BE2C (cell line): ENCODE data around the gene REXO1.

ENCODE experiments used
- DNase-seq: peaks from one replicate; pipeline ENCODE4 v3.0.0-alpha.2; 2020
- H3K27me3 ChIP-seq: fragments of 250-450 bp; sonication (Bioruptor Pico); 2 replicates; pipeline ENCODE4 v1.5.1; 2020; ENCODE audit warnings: mild to moderate bottlenecking
- H3K36me3 ChIP-seq: fragments of 250-450 bp; sonication (Bioruptor Pico); 2 replicates; pipeline ENCODE4 v1.5.1; 2020; ENCODE audit warnings: mild to moderate bottlenecking
- H3K4me1 ChIP-seq: fragments of 250-450 bp; sonication (Bioruptor Pico); 2 replicates; pipeline ENCODE4 v1.5.1; 2020
- H3K4me3 ChIP-seq: 2 replicates; pipeline ENCODE4 v1.5.1; 2011; ENCODE audit warnings: low read depth, low read length
- H3K9me3 ChIP-seq: fragments of 250-450 bp; sonication (Bioruptor Pico); 2 replicates; pipeline ENCODE4 v1.5.1; 2020
- TF ChIP-seq, protein P1 (sequence below): IDR thresholded peaks from 2 replicates; pipeline ENCODE4 v1.5.1; 2012; ENCODE audit warnings: mild to moderate bottlenecking, low read depth, low read length

REXO1 gene

GRCh38 chr19:1868971-1869370, 20.7 kb upstream of the REXO1 start:
- TF ChIP-seq, protein P1, sequence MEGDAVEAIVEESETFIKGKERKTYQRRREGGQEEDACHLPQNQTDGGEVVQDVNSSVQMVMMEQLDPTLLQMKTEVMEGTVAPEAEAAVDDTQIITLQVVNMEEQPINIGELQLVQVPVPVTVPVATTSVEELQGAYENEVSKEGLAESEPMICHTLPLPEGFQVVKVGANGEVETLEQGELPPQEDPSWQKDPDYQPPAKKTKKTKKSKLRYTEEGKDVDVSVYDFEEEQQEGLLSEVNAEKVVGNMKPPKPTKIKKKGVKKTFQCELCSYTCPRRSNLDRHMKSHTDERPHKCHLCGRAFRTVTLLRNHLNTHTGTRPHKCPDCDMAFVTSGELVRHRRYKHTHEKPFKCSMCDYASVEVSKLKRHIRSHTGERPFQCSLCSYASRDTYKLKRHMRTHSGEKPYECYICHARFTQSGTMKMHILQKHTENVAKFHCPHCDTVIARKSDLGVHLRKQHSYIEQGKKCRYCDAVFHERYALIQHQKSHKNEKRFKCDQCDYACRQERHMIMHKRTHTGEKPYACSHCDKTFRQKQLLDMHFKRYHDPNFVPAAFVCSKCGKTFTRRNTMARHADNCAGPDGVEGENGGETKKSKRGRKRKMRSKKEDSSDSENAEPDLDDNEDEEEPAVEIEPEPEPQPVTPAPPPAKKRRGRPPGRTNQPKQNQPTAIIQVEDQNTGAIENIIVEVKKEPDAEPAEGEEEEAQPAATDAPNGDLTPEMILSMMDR: no peak
- no peak for DNase-seq
- H3K4me3 ChIP-seq: no peak overlapping the region
- peaks cover 32% of the 10 kb centered on the region for H3K36me3 ChIP-seq
- no peaks in the 10 kb centered on the region; the same call in 1 of the 2 replicates for H3K9me3 ChIP-seq
- H3K27me3 ChIP-seq: no peaks in the 10 kb centered on the region
- peaks cover 8% of the 10 kb centered on the region for H3K4me1 ChIP-seq

- Histone ChIP-seq H3K4me3 (no peak overlapping the region), H3K27me3 (no peaks in the 10 kb centered on the region), H3K9me3 (no peaks in the 10 kb centered on the region; the same call in 1 of the 2 replicates), H3K4me1 (peaks cover 4% of the 10 kb centered on the region), H3K36me3 (peaks cover 17% of the 10 kb centered on the region)
- no peak for DNase-seq
- TF ChIP-seq, protein P1: no peak
Observed at GRCh38 chr19:1867349-1867724, 19.1 kb upstream of the REXO1 start.

DNA sequence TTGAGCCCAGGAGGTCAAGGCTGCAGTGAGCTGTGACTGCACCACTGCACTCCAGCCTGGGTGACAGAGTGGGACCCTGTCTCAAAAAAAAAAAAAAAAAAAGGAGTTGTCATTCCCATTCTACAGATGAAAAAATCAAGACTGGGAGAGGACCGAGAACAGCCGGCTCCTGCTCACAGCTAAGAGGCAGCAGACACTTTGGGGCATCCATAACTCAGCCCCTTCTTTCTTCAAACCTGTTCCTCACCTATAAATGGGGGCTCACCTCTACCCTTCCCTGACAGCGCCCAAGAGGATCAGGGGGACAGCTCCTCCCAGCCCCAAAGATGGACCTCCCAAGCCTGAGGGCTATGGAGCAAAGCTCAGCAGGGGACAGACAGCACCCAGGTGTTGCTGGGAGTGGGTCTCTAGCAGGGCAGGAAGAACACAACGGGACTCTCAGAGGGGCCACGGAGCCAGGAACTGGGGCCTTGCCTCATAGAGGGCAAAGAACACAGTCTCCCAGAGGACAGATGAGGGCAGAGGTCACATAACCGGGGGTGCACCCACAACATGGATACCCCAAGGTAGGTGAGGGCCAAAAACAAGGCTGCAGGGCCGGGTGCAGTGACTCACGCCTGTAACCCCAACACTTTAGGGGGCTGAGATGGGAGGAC, 18.5 kb upstream of the REXO1 start:
- H3K27me3 ChIP-seq: no peaks in the 10 kb centered on the region
- no peak overlapping the region for H3K4me3 ChIP-seq
- peak; percentile 7 for DNase-seq
- H3K4me1 ChIP-seq: peaks cover 4% of the 10 kb centered on the region
- H3K36me3 ChIP-seq: peaks cover 14% of the 10 kb centered on the region
- TF ChIP-seq, protein P1: no peak
- H3K9me3 ChIP-seq: no peaks in the 10 kb centered on the region; the same call in 1 of the 2 replicates

GRCh38 chr19:1865172-1866010, 17.1 kb upstream of the REXO1 start:
- H3K27me3 ChIP-seq: no peaks in the 10 kb centered on the region
- peaks cover 7% of the 10 kb centered on the region for H3K4me1 ChIP-seq
- TF ChIP-seq, protein P1: no peak
- peak; percentile 13 for DNase-seq
- H3K9me3 ChIP-seq: no peaks in the 10 kb centered on the region; the same call in 1 of the 2 replicates
- H3K4me3 ChIP-seq: peak overlapping the region; percentile 74
- peaks cover 7% of the 10 kb centered on the region for H3K36me3 ChIP-seq

DNA sequence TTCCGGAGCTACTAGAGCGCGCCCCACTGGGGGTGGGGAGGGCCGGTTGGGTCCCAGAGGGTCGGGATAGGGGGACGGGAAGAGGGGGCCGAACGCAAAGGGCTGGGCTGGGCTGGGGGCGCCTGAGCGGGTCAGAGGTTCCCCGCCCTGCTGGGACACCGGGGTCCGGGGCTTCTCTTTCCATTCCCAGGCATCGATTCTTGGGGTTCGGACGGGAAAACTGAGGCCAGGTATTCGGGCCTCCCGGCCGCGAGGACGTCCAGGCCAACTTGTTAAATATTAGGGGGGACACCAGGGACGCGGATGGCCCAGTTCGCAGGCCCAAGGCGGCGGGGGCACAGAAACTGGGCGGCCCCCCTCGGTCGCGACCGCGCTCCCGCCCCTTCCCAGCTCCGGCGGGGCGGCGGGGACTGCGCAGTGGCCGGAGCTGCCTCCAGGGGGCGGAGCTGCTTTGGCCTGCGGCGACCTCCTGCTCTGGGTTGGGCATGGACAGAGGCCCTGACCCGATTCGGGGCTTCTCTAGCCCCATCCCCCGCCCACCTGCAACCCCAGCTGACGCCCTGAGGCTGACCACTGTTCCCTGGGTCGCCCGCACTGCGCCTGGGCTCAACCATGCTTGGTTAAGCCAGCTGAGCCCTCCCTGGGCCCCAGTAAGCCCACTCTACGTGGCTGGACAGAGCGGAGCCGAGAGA, 16.3 kb upstream of the REXO1 start:
- peaks cover 12% of the 10 kb centered on the region for H3K4me1 ChIP-seq
- H3K4me3 ChIP-seq: peak overlapping the region; percentile 74
- TF ChIP-seq, protein P1: peak; percentile 58
- H3K9me3 ChIP-seq: no peaks in the 10 kb centered on the region; the same call in 1 of the 2 replicates
- H3K27me3 ChIP-seq: no peaks in the 10 kb centered on the region
- DNase-seq: peak; percentile 80
- H3K36me3 ChIP-seq: peaks cover 6% of the 10 kb centered on the region
